HG03064 (cell line): ENCODE results near the gene MFSD11.
"Not testable (repeated sequence)": the region's sequence is repeated elsewhere in the genome, so short reads cannot be mapped to it uniquely, and the experiment has no call there.

ENCODE experiments used
- ATAC-seq: cut with Tn5 transposase; IDR thresholded peaks from one replicate; pipeline ENCODE4 v1.9.1; 2021; ENCODE audit warnings: low read depth; ENCODE audit not compliant: unreplicated experiment

MFSD11 gene

GRCh38 chr17:76791053-76791980 lies 53.4 kb downstream of the MFSD11 start:
- ATAC-seq = peak; percentile 53

- ATAC-seq = no peak
Observed at GRCh38 chr17:76792348-76792747, 54.4 kb downstream of the MFSD11 start.

GRCh38 chr17:76793775-76794174 lies 55.9 kb downstream of the MFSD11 start:
- no peak for ATAC-seq

GRCh38 chr17:76796081-76796480 lies 58.2 kb downstream of the MFSD11 start:
- no peak for ATAC-seq

- ATAC-seq = no peak
Observed at GRCh38 chr17:76797241-76797840, 59.4 kb downstream of the MFSD11 start.

GRCh38 chr17:76801706-76802105 lies 63.8 kb downstream of the MFSD11 start:
- ATAC-seq = no peak

- ATAC-seq = no peak
Observed at GRCh38 chr17:76805319-76805718, 67.4 kb downstream of the MFSD11 start.

- not testable (repeated sequence) for ATAC-seq
Observed at GRCh38 chr17:76806151-76806550, 68.2 kb downstream of the MFSD11 start.

GRCh38 chr17:76806767-76807166 lies 68.8 kb downstream of the MFSD11 start:
- ATAC-seq = not testable (repeated sequence)

GRCh38 chr17:76808326-76808725 lies 70.4 kb downstream of the MFSD11 start:
- ATAC-seq = no peak

- ATAC-seq = no peak
Observed at GRCh38 chr17:76810956-76811355, 73.0 kb downstream of the MFSD11 start.

- ATAC-seq = no peak
Observed at GRCh38 chr17:76811834-76812233, 73.9 kb downstream of the MFSD11 start.

- ATAC-seq = no peak
Observed at GRCh38 chr17:76812263-76812662, 74.3 kb downstream of the MFSD11 start.

GRCh38 chr17:76812968-76813367 lies 75.0 kb downstream of the MFSD11 start:
- ATAC-seq = no peak

GRCh38 chr17:76815907-76816589 lies 78.1 kb downstream of the MFSD11 start:
- ATAC-seq = not testable (repeated sequence)

- no peak for ATAC-seq
Observed at GRCh38 chr17:76816590-76817135, 78.7 kb downstream of the MFSD11 start.

- no peak for ATAC-seq
Observed at GRCh38 chr17:76820039-76820438, 82.1 kb downstream of the MFSD11 start.

- no peak for ATAC-seq
Observed at GRCh38 chr17:76820561-76820960, 82.6 kb downstream of the MFSD11 start.

- ATAC-seq = no peak
Observed at GRCh38 chr17:76822184-76822778, 84.4 kb downstream of the MFSD11 start.

GRCh38 chr17:76824093-76824492 lies 86.2 kb downstream of the MFSD11 start:
- no peak for ATAC-seq
